Epithelial cell of prostate (primary cell): ENCODE results near the gene SGSM2.
A peak's percentile ranks its signal among the peaks of the same experiment; 100 is the strongest.

Experiments
- DNase-seq: peaks from one replicate; pipeline ENCODE4 v3.0.0-alpha.2; 2011; ENCODE audit warnings: low read depth, low spot score
- H3K27ac ChIP-seq: fragments of 450-650 bp; 2 replicates; pipeline ENCODE4 v1.5.1; 2017; ENCODE audit warnings: mild to moderate bottlenecking

Gene SGSM2

DNA sequence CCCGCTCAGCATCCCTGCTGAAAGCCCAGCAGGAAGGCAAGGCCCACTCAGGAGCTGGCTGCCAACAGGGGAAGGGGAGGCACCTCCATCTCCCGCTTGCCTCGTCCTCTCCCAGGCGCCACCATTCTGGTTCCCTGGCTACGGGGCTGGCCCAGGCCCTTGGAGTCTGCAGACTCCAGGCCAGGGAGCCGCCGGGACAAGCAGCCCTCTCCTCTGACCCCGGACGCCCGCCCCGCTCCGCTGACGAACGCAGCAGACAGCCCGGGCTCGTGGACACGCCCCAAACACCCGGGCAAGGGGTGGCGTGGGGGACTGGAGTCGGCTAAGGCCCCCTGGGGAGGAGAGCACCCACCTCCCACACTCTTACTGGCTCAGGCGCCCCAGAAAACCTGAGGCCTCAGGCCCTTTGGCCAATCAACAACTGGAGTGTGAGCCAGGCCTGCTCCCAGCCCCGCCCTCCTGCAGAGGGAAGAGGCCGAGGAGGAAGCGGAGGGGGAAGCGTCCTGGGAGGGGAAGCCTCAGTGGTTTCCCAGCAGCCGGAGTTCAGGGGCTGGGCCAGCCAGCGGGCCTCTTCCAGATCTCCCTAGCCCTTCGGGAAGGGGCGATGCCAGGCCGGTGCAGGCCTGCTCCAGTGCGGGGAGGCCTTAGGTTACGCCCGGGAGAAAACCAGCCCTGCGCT, 59.4 kb downstream of the SGSM2 start:
- peak overlapping the region; percentile 100 for H3K27ac ChIP-seq
- DNase-seq, result peak; percentile 74

DNA sequence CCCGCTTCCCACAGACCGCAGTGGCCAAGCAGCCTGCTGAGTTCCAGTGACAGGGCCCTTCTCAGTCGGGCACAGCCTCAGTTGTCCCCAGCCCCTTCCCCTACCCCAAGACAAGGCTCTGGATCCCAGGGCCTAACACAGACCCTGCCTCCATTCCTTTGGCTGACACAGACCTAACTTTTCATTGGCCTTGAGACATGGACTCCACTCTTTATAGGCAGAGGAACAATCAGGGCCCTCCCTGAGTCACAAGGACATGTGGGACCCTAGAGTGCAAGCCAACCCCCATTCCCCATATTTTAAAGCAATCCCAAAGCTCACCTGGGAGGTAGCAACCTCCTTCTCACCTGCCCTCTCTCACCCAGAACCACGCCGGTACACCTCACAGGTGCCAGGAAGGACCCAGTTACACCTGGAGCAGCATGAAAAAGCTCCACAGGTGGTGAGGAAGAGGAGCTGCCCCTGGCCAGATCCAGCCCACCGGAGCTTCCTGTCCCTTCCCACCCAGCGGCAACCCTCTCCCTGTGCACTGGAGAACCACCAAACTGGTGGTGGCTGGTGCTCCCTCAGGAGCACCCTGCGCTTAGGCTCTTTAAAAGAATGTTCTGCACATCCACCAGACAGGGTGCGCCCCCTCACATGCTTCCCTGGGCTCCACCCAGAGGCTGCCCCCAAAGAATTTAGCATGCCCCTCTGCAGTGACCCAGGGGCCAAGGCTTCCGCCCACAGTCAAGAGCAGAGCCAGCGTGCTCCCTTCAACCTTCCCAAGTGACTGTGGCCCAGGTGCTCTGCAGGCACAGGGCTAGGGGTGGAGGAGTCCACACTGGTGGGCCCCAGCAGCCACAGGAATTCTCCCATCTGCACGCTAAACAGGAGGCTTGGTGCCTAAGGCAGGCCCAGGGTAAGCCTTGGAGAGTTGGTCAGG, 60.2 kb downstream of the SGSM2 start:
- H3K27ac ChIP-seq, result peak overlapping the region; percentile 100
- DNase-seq, result no peak

- H3K27ac ChIP-seq, result peak overlapping the region; percentile 100
- DNase-seq, result no peak
These were observed 60.9 kb downstream of the SGSM2 start for GRCh38 chr17:2398182-2398581.

DNA sequence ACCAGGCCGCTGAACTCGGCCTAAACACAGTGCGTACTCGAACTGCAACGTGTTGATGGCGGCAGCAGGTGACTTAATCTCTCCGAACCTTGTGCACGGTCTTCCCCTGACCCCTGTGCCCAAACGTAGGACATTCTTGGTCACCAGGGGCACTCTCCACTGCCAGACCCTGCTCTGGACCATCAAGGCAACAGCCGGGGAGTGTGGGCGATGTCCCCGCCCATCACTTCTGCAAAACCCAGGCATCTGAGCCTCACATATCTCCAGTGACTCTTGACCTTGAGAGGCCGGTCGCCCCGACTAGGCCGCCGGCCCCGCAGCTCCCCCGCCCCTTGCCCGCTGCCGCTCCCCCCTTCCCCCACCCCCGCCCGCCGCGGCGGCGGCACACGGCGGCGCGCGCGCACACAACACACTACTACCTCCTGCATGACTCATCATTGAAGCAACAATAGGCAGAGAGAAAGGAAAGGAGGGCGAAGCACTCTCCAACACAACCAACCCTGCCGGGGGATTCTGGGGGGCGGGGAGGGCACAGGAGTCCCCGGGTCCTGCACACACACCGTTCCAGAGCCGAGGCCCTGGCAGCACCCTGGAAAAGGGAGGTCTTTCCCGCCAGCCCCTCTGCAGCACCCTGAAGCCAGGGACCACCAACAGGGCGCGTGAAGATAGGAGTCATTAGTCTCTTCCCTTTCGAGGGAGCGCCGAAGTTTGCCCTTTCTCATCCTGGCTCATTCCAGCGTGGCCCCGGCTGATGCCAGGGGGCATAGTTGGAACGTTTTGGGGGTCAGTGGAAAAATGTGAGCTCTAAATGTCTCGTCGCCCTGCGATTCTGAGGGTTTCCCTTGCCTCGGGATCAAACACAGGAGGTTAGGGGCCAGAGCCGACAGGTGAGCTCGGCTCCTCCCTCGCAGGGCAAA, 61.6 kb downstream of the SGSM2 start:
- H3K27ac ChIP-seq, result peak overlapping the region; percentile 100
- DNase-seq, result no peak

GRCh38 chr17:2399572-2400473, 62.5 kb downstream of the SGSM2 start:
- DNase-seq, result peak; percentile 87
- peak overlapping the region; percentile 100 for H3K27ac ChIP-seq

- DNase-seq, result no peak
- peak overlapping the region; percentile 100 for H3K27ac ChIP-seq
These were observed 63.2 kb downstream of the SGSM2 start for GRCh38 chr17:2400474-2400866.

DNA sequence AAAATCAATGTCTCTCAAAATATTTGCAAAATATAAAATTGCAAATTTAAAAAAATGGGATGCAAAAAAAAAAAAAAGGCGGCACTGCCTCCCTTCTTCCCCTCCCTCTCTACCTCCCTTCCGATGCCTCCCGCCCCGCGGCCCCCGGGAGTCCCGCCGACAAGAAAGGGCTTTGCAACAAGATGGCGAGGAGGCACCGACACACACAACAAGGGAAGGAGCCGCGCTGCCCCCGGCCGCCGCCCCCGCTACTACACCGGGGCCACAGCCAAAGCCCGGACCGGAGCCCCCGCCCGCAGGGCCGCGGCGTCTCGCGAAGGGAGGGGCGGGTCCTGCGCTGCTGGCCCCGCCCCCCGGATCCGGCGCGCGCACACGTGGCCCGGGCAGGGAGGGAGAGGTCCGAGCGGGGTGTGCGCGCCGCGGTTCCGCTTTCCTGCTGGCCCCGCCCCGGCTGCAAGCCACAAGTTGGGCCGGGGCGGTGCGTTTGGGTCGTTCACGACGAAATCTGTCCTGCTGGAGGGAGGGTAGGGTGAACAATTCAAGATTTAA, 63.6 kb downstream of the SGSM2 start, which contains the start of gene MNT:
TSS of gene MNT (minus strand) at position 184 of the 549 bp plus-strand sequence. CDS start 348 bp downstream, outside the sequence.
- peak; percentile 78 for DNase-seq
- peak within 1 kb of the TSS; percentile 100 for H3K27ac ChIP-seq

DNA sequence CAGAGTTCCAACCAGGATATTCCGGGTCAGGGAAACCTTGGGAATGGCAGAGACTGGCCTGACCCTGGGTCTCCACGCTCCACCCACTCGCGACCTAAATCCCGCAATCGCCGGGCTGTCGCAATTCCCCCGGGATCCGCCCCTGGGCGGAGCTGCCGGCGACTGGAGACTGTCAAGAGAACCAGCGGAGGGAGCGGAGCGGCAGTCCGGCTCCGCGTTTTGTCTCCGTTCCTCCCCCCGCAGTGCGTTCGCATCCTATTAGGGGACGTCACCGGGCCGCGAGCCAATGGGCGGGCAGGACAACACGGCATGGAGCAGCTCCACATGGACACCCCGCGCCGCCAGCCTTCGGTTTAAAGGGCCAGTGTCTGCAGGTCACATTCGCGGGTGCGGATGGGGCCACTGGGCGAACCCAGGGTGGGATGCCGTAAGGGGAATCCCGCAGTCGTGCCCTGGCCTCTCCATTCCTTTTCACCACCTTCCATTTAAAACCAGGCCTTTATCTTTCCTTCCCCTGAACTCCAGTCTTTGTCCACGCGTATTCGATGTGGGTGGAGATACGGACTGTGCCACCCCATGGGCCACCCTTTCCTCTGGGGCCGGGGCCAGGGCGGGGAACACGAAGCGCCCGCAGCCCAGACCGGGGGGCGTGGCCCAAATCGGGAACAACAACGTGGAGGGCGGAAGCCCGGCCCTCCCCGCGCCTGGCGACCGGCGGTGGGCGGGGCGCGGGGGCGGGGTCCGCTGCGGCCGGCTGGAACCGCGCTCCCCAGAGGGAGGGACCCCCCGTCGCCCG, 64.3 kb downstream of the SGSM2 start:
- peak overlapping the region; percentile 100 for H3K27ac ChIP-seq
- DNase-seq, result peak; percentile 98

DNA sequence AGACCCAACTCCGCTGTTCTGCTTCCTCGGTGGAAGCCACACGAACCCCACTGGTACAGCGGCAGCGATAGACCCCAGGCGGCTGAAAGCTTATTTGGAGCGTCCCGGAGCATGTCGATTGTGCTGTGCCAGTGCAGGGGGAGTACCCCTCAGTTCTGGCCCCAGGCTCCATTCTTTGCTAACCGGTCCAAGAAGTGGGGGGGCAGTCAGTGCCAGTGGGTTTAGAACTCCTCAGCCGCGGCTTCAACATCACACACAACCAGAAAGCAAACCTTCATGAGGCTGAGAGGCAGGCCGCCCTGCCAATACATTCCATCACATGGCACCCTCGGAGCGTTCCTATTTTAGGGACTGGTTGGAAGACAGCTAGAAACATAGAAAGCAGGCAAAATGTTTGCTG, 65.2 kb downstream of the SGSM2 start:
- DNase-seq, result no peak
- H3K27ac ChIP-seq, result peak overlapping the region; percentile 100

DNA sequence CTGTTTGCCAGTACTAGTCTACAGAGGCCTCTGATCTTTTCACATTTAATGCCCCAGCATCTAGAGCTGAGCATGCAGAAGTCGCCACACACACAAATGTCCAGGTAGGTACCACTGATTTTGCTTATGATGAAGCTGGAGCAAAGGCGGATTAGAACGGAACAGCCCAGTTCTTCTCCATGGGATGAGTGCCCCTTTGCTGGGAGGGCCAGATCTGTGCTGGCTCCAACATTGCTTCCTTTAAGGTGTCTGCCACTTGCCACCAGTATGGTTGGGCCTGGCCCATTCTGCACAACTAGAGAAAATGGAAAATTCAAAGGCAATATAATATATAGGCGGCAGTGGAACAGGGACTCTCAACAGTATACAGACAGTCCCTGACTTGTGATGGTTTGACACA, 65.7 kb downstream of the SGSM2 start:
- H3K27ac ChIP-seq, result peak overlapping the region; percentile 100
- DNase-seq, result no peak

- peak overlapping the region; percentile 100 for H3K27ac ChIP-seq
- peak; percentile 93 for DNase-seq
These were observed 68.1 kb downstream of the SGSM2 start for GRCh38 chr17:2405247-2405926.

- DNase-seq, result peak; percentile 94
- peak overlapping the region; percentile 100 for H3K27ac ChIP-seq
These were observed 69.1 kb downstream of the SGSM2 start for GRCh38 chr17:2406271-2406902.

GRCh38 chr17:2406903-2407790, 69.8 kb downstream of the SGSM2 start:
- peak overlapping the region; percentile 100 for H3K27ac ChIP-seq
- peak; percentile 93 for DNase-seq

DNA sequence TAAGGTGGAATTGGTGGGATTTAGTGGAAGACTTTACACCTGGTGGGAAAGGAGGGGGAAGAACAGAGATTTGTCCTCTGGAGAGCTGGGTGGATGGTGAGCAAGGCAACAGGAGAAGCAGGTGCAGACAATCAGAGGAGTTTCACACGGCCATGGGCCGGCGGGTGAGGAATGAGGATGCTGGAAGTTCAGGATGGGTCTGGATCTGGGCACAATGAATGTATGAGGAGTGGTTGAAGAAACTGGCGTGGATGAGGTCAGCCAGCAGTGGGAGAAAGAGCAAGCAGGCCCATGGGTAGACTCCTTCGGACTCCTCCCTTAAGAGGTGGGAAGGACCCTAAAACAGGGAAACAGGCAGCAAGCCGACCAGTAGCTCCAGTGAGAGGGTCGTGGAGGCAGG, 73.7 kb downstream of the SGSM2 start:
- no peak for DNase-seq

DNA sequence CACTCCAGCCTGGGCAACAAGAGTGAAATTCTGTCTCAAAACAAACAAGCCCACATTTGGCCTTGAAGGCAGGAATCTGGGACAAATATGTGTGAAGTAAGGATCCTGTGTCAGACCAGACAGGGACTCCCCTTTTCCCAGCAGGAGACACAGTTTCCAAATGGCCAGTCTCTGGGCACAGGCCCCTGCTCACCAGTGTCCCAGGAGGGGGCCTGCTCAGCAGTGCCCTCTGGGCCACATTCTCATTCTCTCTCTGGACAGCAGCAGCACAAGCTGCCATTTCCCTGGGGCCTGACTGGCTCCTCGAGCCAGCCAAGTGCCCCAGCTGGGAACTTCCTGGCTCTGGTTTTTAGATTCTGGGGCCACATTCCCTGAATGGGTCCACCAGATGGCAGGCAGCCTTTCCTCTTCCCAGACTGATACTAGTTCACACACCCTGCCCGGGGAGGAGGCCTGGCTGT, 75.3 kb downstream of the SGSM2 start:
- H3K27ac ChIP-seq, result peak overlapping the region; percentile 56
- DNase-seq, result no peak

More for the DNA sequence above, 73.7 kb downstream of the SGSM2 start:
- no peak overlapping the region for H3K27ac ChIP-seq

GRCh38 chr17:2414446-2415064, 77.3 kb downstream of the SGSM2 start:
- DNase-seq, result no peak
- no peak overlapping the region for H3K27ac ChIP-seq
